H1 (cell line): ENCODE data around the gene SYCE1L. TPM values are rescaled to one million over a fixed set of nuclear protein-coding genes. Genes with fewer than 3 reads are reported as not detected.

Experiments
- E2F6 ChIP-seq: IDR thresholded peaks from 2 replicates; pipeline ENCODE4 v1.6.1; 2012; ENCODE audit warnings: inconsistent platforms
- KDM4A ChIP-seq: IDR thresholded peaks from one replicate; pipeline ENCODE4 v1.7.1; 2012; ENCODE audit warnings: low read depth, mild to moderate bottlenecking, moderate library complexity, low read length, inconsistent platforms; ENCODE audit not compliant: severe bottlenecking
- SAP30 ChIP-seq: fragments of 300-600 bp; sonication (generic); IDR thresholded peaks from 2 replicates; pipeline ENCODE4 v1.7.1; 2012; ENCODE audit warnings: low read length, moderate library complexity, mild to moderate bottlenecking, inconsistent platforms; ENCODE audit not compliant: insufficient read depth, insufficient replicate concordance
- polyA plus RNA-seq, 7 experiments: library from polyadenylated mRNA; depleted of rRNA in 3 of 7; stranded (reverse) in 5 of 7; unstranded in 2 of 7; fragments of >200 nt in 5 of 7; fragments of 200-250 nt in 2 of 7; gene quantifications; 1 replicate in 5 of 7; 2 replicates in 1 of 7; 4 replicates in 1 of 7; pipeline versions ENCODE4 v1.2.1 to v1.2.3, GENCODE V29; 2011 to 2013; ENCODE audit warnings: missing spikeins in 2 of 7, mixed read lengths in 2 of 7
- total RNA-seq: library from RNA; stranded (reverse); fragmentation: NEBNext Ultra II Directional; extraction: Animal tissue kit (Norgen Biotek cat#: 25700); gene quantifications from 2 replicates; pipeline ENCODE4 v1.2.1, GENCODE V29; 2021

Gene SYCE1L
- total and polyA plus RNA-seq, 2 of the 8 experiments (the other 6 are each of a cell fraction or from before 2014, with no cell fraction given): 5.8 to 6.8 TPM

- TF ChIP-seq SAP30 (no peak), KDM4A (peak; percentile 68), E2F6 (peak; percentile 21; the same call in 1 of the 2 replicates)
- TF ChIP-seq, all 59 proteins: peak for 11
Measured at GRCh38 chr16:77212741-77213541, 13.7 kb downstream of the SYCE1L start (continued).
